ENCODE results near the gene NAV2. TPM values are rescaled to one million over a fixed set of nuclear protein-coding genes. Genes with fewer than 3 reads are reported as not detected.

Gene NAV2
- total RNA-seq, 1 experiment from 2014 or later, result 63.5 TPM

DNA sequence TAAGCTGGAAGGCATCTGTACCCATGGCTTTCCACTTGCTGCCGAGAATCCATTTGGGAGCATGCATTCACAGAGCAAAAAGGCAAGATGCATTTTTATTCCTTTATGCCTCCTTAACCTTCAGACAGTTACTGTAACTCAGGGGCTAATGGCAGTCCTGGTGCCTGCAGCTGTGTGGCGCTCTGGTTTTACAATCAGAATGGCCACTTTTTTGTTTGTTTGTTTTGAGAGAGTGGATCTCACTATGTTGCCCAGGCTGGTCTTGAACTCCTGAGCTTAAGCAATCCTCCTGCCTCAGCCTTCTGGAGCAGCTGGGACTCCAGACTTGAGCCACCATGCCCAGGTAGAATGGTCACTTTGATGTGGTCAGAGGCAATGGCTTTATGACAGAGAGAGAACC is 101.8 kb downstream of the NAV2 start:
- H3K9me3 Mint-ChIP-seq (ENCODE audit: unreplicated experiment), result no peaks in the 10 kb centered on the region
- no peaks in the 10 kb centered on the region for H3K9me3 ChIP-seq
- H3K27me3 ChIP-seq (replicated peaks; ENCODE audit: control insufficient read depth, insufficient read depth, low read length), result no peaks in the 10 kb centered on the region
- ChIA-PET POLR2A (no interaction called here), CTCF (no interaction called here)
- H3K4me3 Mint-ChIP-seq (ENCODE audit: unreplicated experiment), result no peak overlapping the region
- TF ChIP-seq, protein P1, sequence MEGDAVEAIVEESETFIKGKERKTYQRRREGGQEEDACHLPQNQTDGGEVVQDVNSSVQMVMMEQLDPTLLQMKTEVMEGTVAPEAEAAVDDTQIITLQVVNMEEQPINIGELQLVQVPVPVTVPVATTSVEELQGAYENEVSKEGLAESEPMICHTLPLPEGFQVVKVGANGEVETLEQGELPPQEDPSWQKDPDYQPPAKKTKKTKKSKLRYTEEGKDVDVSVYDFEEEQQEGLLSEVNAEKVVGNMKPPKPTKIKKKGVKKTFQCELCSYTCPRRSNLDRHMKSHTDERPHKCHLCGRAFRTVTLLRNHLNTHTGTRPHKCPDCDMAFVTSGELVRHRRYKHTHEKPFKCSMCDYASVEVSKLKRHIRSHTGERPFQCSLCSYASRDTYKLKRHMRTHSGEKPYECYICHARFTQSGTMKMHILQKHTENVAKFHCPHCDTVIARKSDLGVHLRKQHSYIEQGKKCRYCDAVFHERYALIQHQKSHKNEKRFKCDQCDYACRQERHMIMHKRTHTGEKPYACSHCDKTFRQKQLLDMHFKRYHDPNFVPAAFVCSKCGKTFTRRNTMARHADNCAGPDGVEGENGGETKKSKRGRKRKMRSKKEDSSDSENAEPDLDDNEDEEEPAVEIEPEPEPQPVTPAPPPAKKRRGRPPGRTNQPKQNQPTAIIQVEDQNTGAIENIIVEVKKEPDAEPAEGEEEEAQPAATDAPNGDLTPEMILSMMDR (IDR thresholded peaks at IDR 0.05; ENCODE audit: insufficient read depth in 1 of 2, low read depth in 1 of 2, low read length in 1 of 2, severe bottlenecking in 1 of 2, unreplicated experiment in 1 of 2), result no peak
- no peaks in the 10 kb centered on the region for H3K4me1 ChIP-seq
- H3K4me1 Mint-ChIP-seq (ENCODE audit: low read depth, unreplicated experiment), result peaks cover 7% of the 10 kb centered on the region
- H3K36me3 Mint-ChIP-seq (ENCODE audit: insufficient read depth, unreplicated experiment), result no peaks in the 10 kb centered on the region
- DNase-seq, result no peak
- intact Hi-C loops (cut with micrococcal nuclease; ENCODE audit: unreplicated experiment), result no loop called here
- H3K27me3 Mint-ChIP-seq (ENCODE audit: insufficient read depth, unreplicated experiment), result no peaks in the 10 kb centered on the region
- H3K27ac Mint-ChIP-seq (ENCODE audit: unreplicated experiment), result no peak overlapping the region
- no peaks in the 10 kb centered on the region for H3K36me3 ChIP-seq (ENCODE audit: control insufficient read depth, insufficient read depth, low read length)
- BruUV-seq (replicated peaks), result no TSS peak
- no peak overlapping the region for H3K4me3 ChIP-seq (ENCODE audit: low read depth, low read length)

DNA sequence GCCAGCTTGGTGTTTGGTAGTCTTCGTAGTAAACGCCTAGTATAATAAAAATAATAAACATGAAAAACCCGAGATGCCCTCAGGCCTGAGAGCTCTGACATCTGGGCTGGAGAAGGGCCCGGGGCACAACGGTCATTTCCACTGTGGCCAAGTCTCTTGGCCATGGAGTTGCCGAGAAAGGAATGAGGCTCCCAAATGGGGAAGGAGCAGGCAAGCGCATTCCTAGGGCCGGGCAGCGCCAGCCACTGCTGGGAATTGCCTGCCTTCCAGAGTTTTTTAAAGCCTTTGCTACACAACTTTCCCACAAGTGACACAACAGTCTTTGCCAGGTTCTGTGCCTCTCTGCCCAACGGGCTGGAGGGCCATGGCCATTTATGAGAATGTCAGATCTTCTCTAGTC is 103.4 kb downstream of the NAV2 start:
- no peaks in the 10 kb centered on the region for H3K27me3 Mint-ChIP-seq (ENCODE audit: insufficient read depth, unreplicated experiment)
- TF ChIP-seq, protein P1 (IDR thresholded peaks at IDR 0.05; ENCODE audit: insufficient read depth in 1 of 2, low read depth in 1 of 2, low read length in 1 of 2, severe bottlenecking in 1 of 2, unreplicated experiment in 1 of 2), result no peak
- DNase-seq, result no peak
- intact Hi-C loops (cut with micrococcal nuclease; ENCODE audit: unreplicated experiment), result no loop called here
- Histone ChIP-seq H3K4me3 (ENCODE audit: low read depth, low read length) (no peak overlapping the region), H3K27me3 (replicated peaks; ENCODE audit: control insufficient read depth, insufficient read depth, low read length) (no peaks in the 10 kb centered on the region), H3K4me1 (no peaks in the 10 kb centered on the region), H3K36me3 (ENCODE audit: control insufficient read depth, insufficient read depth, low read length) (no peaks in the 10 kb centered on the region), H3K9me3 (no peaks in the 10 kb centered on the region)
- no peak overlapping the region for H3K27ac Mint-ChIP-seq (ENCODE audit: unreplicated experiment)
- H3K4me1 Mint-ChIP-seq (ENCODE audit: low read depth, unreplicated experiment), result peaks cover 7% of the 10 kb centered on the region
- H3K4me3 Mint-ChIP-seq (ENCODE audit: unreplicated experiment), result no peak overlapping the region
- no TSS peak for BruUV-seq (replicated peaks)
- H3K9me3 Mint-ChIP-seq (ENCODE audit: unreplicated experiment), result no peaks in the 10 kb centered on the region
- POLR2A ChIA-PET, result no interaction called here
- no peaks in the 10 kb centered on the region for H3K36me3 Mint-ChIP-seq (ENCODE audit: insufficient read depth, unreplicated experiment)
- CTCF ChIA-PET, result no interaction called here

DNA sequence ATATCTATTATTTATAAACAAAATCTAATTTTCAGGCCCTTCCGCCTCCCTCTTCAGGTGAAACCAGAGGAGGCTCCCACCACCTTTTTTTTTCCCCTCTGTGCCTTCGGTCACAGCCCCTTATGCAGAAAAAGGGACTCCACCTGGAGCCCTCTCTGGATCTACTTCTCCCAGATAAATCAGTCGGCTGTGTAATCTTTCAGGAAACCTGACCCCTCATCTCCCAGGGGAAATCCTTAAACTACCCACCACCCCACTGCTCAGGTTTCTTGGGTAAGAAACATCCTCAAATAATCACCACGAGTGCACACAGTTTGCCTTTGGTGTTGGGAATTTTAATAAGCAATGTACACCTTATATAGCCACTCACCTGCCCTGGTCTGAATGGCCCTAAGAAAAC is 104.2 kb downstream of the NAV2 start:
- Histone ChIP-seq H3K9me3 (no peaks in the 10 kb centered on the region), H3K4me3 (ENCODE audit: low read depth, low read length) (no peak overlapping the region), H3K27me3 (replicated peaks; ENCODE audit: control insufficient read depth, insufficient read depth, low read length) (no peaks in the 10 kb centered on the region), H3K36me3 (ENCODE audit: control insufficient read depth, insufficient read depth, low read length) (no peaks in the 10 kb centered on the region), H3K4me1 (no peaks in the 10 kb centered on the region)
- DNase-seq, result no peak
- Mint-ChIP-seq H3K27ac (ENCODE audit: unreplicated experiment) (no peak overlapping the region), H3K27me3 (ENCODE audit: insufficient read depth, unreplicated experiment) (no peaks in the 10 kb centered on the region), H3K9me3 (ENCODE audit: unreplicated experiment) (no peaks in the 10 kb centered on the region), H3K4me1 (ENCODE audit: low read depth, unreplicated experiment) (peaks cover 7% of the 10 kb centered on the region), H3K36me3 (ENCODE audit: insufficient read depth, unreplicated experiment) (no peaks in the 10 kb centered on the region), H3K4me3 (ENCODE audit: unreplicated experiment) (no peak overlapping the region)
- ChIA-PET CTCF (no interaction called here), POLR2A (no interaction called here)
- BruUV-seq (replicated peaks), result no TSS peak
- intact Hi-C loops (cut with micrococcal nuclease; ENCODE audit: unreplicated experiment), result no loop called here
- TF ChIP-seq, protein P1 (IDR thresholded peaks at IDR 0.05; ENCODE audit: insufficient read depth in 1 of 2, low read depth in 1 of 2, low read length in 1 of 2, severe bottlenecking in 1 of 2, unreplicated experiment in 1 of 2), result no peak
